ENCODE results near the gene ZIC1. TPM values are rescaled to one million over a fixed set of nuclear protein-coding genes. Genes with fewer than 3 reads are reported as not detected.

Gene ZIC1
- total RNA-seq, 1 donor from 2014 or later: not detected

DNA sequence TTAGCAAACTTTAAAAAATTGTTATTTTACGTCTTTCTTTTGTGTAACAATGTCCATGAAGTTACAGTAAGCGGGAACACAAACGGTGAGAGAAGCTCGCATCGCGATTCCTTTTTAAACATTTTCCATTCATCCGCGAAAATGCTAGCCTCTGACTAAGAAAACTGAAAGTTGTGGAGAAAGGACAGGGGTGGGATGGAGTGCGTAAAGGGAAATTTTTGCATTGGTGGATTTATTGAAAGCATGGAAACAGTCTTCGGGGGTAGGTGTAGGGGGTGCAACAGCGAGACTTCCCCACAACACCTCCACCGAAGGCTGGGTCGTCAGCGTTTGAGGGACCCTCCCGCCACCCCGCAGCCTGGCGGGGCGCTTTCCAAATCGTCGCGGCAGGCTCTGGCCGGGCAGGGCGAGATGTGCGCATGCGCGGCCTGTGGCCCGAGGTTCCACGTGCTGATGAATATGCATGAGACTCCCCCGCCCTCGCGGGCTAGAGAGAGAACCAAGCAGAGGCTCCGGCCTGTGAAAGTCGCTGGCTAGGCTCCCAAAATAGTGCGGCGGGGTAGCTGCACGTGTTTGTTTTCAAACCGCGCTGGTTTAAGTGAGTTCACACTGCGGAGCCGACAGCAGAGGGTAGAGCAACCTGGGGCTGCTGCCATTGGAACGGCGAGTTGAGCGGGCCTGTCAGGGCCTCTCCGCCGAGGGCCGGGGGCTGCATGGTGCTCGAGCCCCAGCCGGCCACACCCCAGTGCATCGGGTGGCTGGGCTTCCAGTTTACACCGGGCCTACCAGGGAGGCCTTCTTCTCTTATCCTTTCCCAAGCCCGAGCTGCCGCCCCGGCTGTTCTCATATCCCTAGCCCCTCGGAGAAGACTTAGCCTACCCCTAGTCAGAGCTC lies 9.9 kb downstream of the ZIC1 start:
- H3K27ac Mint-ChIP-seq (ENCODE audit: unreplicated experiment): no peak overlapping the region
- peaks cover 66% of the 10 kb centered on the region for H3K27me3 Mint-ChIP-seq (ENCODE audit: unreplicated experiment)
- no peaks in the 10 kb centered on the region for H3K36me3 Mint-ChIP-seq (ENCODE audit: unreplicated experiment)
- H3K9me3 Mint-ChIP-seq (ENCODE audit: unreplicated experiment): peaks cover 19% of the 10 kb centered on the region
- H3K4me3 Mint-ChIP-seq (ENCODE audit: unreplicated experiment): peak overlapping the region; percentile 80
- TF ChIP-seq CTCF (IDR thresholded peaks at IDR 0.05; ENCODE audit: partially characterized antibody, unreplicated experiment): no peak
- peak; percentile 85 for DNase-seq
- peaks cover 13% of the 10 kb centered on the region for H3K4me1 Mint-ChIP-seq (ENCODE audit: low read depth, unreplicated experiment)

- H3K4me3 Mint-ChIP-seq (ENCODE audit: unreplicated experiment): peak overlapping the region; percentile 80
- H3K36me3 Mint-ChIP-seq (ENCODE audit: unreplicated experiment): no peaks in the 10 kb centered on the region
- peaks cover 61% of the 10 kb centered on the region for H3K27me3 Mint-ChIP-seq (ENCODE audit: unreplicated experiment)
- H3K27ac Mint-ChIP-seq (ENCODE audit: unreplicated experiment): no peak overlapping the region
- H3K4me1 Mint-ChIP-seq (ENCODE audit: low read depth, unreplicated experiment): peaks cover 13% of the 10 kb centered on the region
- no peak for DNase-seq
- H3K9me3 Mint-ChIP-seq (ENCODE audit: unreplicated experiment): peaks cover 20% of the 10 kb centered on the region
- TF ChIP-seq CTCF (IDR thresholded peaks at IDR 0.05; ENCODE audit: partially characterized antibody, unreplicated experiment): no peak
Measured at GRCh38 chr3:147419781-147420224, 10.6 kb downstream of the ZIC1 start.

- DNase-seq: no peak
- H3K4me1 Mint-ChIP-seq (ENCODE audit: low read depth, unreplicated experiment): peaks cover 13% of the 10 kb centered on the region
Measured at GRCh38 chr3:147420353-147421183, 11.4 kb downstream of the ZIC1 start.

GRCh38 chr3:147421184-147421912 lies 12.2 kb downstream of the ZIC1 start:
- H3K4me1 Mint-ChIP-seq (ENCODE audit: low read depth, unreplicated experiment): peaks cover 13% of the 10 kb centered on the region
- peak overlapping the region; percentile 78 for H3K4me3 Mint-ChIP-seq (ENCODE audit: unreplicated experiment)
- H3K9me3 Mint-ChIP-seq (ENCODE audit: unreplicated experiment): peaks cover 19% of the 10 kb centered on the region
- no peak overlapping the region for H3K27ac Mint-ChIP-seq (ENCODE audit: unreplicated experiment)
- TF ChIP-seq CTCF (IDR thresholded peaks at IDR 0.05; ENCODE audit: partially characterized antibody, unreplicated experiment): no peak
- peaks cover 50% of the 10 kb centered on the region for H3K27me3 Mint-ChIP-seq (ENCODE audit: unreplicated experiment)
- peak; percentile 65 for DNase-seq
- H3K36me3 Mint-ChIP-seq (ENCODE audit: unreplicated experiment): no peaks in the 10 kb centered on the region

More at GRCh38 chr3:147420353-147421183, 11.4 kb downstream of the ZIC1 start:
- Mint-ChIP-seq H3K4me3 (ENCODE audit: unreplicated experiment) (no peak overlapping the region), H3K9me3 (ENCODE audit: unreplicated experiment) (peaks cover 19% of the 10 kb centered on the region), H3K36me3 (ENCODE audit: unreplicated experiment) (no peaks in the 10 kb centered on the region), H3K27ac (ENCODE audit: unreplicated experiment) (no peak overlapping the region), H3K27me3 (ENCODE audit: unreplicated experiment) (peaks cover 55% of the 10 kb centered on the region)
- TF ChIP-seq CTCF (IDR thresholded peaks at IDR 0.05; ENCODE audit: partially characterized antibody, unreplicated experiment): no peak

Data from glutamatergic neuron (in vitro differentiated cells).